ENCODE data around the gene FHIT. TPM values are rescaled to one million over a fixed set of nuclear protein-coding genes. Genes with fewer than 3 reads are reported as not detected.

The FHIT gene
- total and polyA plus RNA-seq, 2 of the 4 experiments (the other 2 are of a cell fraction), result 0.07 TPM; not detected in 1

DNA sequence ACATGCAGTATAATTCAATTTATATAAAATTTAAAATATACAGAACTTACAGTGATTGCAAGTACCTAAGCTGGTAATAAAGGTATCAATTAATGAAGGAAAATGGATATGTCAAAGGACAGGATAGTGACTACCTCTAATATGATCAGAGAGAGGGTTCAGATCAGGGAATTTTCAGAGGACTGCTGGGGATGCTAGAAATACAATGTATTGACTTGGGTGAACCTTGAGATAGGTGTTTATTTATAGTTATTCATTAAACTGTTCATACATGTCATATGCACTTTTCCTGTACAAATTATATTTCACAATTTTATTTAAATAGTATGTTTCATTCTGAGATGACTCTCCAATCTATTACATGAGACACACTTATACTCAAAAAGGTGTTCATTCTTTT, 554.1 kb downstream of the FHIT start:
- H3K9ac ChIP-seq (ENCODE audit: low read depth, low read length), result no peak overlapping the region
- ChIA-PET POLR2A (ENCODE audit: unreplicated experiment) (no interaction called here), CTCF (no interaction called here)
- BruUV-seq (replicated peaks), result no TSS peak
- no peak overlapping the region for H2AK9ac ChIP-seq (replicated peaks; ENCODE audit: low read depth, low read length, poor library complexity)
- H3K18ac ChIP-seq (ENCODE audit: low read depth, low read length), result no peak overlapping the region
- no peaks in the 10 kb centered on the region for H3K9me1 ChIP-seq (ENCODE audit: insufficient read depth, low read length)
- H3K79me1 ChIP-seq (ENCODE audit: low read depth in 1 of 2, low read length in 2 of 2), result no peaks in the 10 kb centered on the region
- ATAC-seq (ENCODE audit: low read depth) (no peak), DNase-seq (no peak)
- H2AFZ ChIP-seq (replicated peaks; ENCODE audit: low read length, poor library complexity), result no peak overlapping the region
- H3K14ac ChIP-seq (replicated peaks; ENCODE audit: low read depth, low read length), result no peak overlapping the region
- in situ Hi-C loops (cut with MboI; ENCODE audit: low sequenced_read_pairs) (no loop called here), intact Hi-C loops (cut with micrococcal nuclease) (no loop called here), dilution Hi-C loops (cut with HindIII; ENCODE audit: low sequenced_read_pairs, unreplicated experiment) (no loop called here)
- H3K36me3 ChIP-seq (ENCODE audit: control insufficient read depth, insufficient read depth, low read length), result no peaks in the 10 kb centered on the region
- no peak overlapping the region for H3K4ac ChIP-seq (ENCODE audit: low read depth, low read length)
- no peak overlapping the region for H2BK5ac ChIP-seq (ENCODE audit: low read depth, low read length, poor library complexity, severe bottlenecking)
- no peaks in the 10 kb centered on the region for H3K9me3 ChIP-seq (ENCODE audit: control insufficient read depth, insufficient read depth, low read length)
- H3K56ac ChIP-seq (ENCODE audit: extremely low read depth, insufficient read depth, low read length), result no peak overlapping the region
- no peaks in the 10 kb centered on the region for H4K20me1 ChIP-seq (ENCODE audit: insufficient read depth, low read length)
- no peak overlapping the region for H2BK120ac ChIP-seq (ENCODE audit: low read depth, low read length)
- no peak overlapping the region for H2BK15ac ChIP-seq (ENCODE audit: low read depth, low read length)
- TF ChIP-seq MXI1 (IDR thresholded peaks at IDR 0.05; ENCODE audit: borderline replicate concordance, low read depth, low read length), result no peak
- no peak for TF ChIP-seq SMC3 (IDR thresholded peaks at IDR 0.05; ENCODE audit: low read depth, low read length)
- TF ChIP-seq BHLHE40 (IDR thresholded peaks at IDR 0.05; ENCODE audit: low read depth, low read length), result no peak
- TF ChIP-seq, protein P1, sequence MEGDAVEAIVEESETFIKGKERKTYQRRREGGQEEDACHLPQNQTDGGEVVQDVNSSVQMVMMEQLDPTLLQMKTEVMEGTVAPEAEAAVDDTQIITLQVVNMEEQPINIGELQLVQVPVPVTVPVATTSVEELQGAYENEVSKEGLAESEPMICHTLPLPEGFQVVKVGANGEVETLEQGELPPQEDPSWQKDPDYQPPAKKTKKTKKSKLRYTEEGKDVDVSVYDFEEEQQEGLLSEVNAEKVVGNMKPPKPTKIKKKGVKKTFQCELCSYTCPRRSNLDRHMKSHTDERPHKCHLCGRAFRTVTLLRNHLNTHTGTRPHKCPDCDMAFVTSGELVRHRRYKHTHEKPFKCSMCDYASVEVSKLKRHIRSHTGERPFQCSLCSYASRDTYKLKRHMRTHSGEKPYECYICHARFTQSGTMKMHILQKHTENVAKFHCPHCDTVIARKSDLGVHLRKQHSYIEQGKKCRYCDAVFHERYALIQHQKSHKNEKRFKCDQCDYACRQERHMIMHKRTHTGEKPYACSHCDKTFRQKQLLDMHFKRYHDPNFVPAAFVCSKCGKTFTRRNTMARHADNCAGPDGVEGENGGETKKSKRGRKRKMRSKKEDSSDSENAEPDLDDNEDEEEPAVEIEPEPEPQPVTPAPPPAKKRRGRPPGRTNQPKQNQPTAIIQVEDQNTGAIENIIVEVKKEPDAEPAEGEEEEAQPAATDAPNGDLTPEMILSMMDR (conservative IDR thresholded peaks at IDR 0.05; ENCODE audit: low read depth, low read length), result no peak
- no peak overlapping the region for H4K91ac ChIP-seq (ENCODE audit: insufficient read depth, low read depth, low read length)
- no peak overlapping the region for H4K8ac ChIP-seq (ENCODE audit: low read depth in 2 of 2, low read length in 2 of 2)
- no peaks in the 10 kb centered on the region for H3K27me3 ChIP-seq (ENCODE audit: control insufficient read depth, insufficient read depth, low read length)
- H4K5ac ChIP-seq (ENCODE audit: low read depth, low read length), result no peak overlapping the region
- no peak overlapping the region for H2AK5ac ChIP-seq (ENCODE audit: low read depth, low read length)
- H3K4me2 ChIP-seq (ENCODE audit: low read depth, low read length), result no peak overlapping the region
- H2BK20ac ChIP-seq (ENCODE audit: low read depth, low read length), result no peak overlapping the region
- H3K4me1 ChIP-seq (ENCODE audit: control insufficient read depth, insufficient read depth, low read length), result no peaks in the 10 kb centered on the region
- H3K4me3 ChIP-seq (ENCODE audit: insufficient read depth, low read depth, low read length), result no peak overlapping the region
- no peak overlapping the region for H3K23ac ChIP-seq (ENCODE audit: low read depth, low read length)
- no peak overlapping the region for H3K27ac ChIP-seq (ENCODE audit: insufficient read depth, low read length)
